Breast epithelium (tissue), 3 donors: ENCODE data around the gene ATCAY.

Source experiments
- POLR2A ChIP-seq: fragments of 450-650 bp; IDR thresholded peaks from one replicate; pipeline ENCODE4 v1.6.1; 2016; ENCODE audit warnings: antibody characterized with exemption, mild to moderate bottlenecking, moderate library complexity
- TF ChIP-seq, protein P1 (sequence below), 3 donors: fragments of 450-650 bp; IDR thresholded peaks; one replicate each; pipeline ENCODE4 v1.5.1; 2016 to 2017; ENCODE audit warnings: antibody characterized with exemption in 3 of 3, mild to moderate bottlenecking in 3 of 3, moderate library complexity in 3 of 3

DNA sequence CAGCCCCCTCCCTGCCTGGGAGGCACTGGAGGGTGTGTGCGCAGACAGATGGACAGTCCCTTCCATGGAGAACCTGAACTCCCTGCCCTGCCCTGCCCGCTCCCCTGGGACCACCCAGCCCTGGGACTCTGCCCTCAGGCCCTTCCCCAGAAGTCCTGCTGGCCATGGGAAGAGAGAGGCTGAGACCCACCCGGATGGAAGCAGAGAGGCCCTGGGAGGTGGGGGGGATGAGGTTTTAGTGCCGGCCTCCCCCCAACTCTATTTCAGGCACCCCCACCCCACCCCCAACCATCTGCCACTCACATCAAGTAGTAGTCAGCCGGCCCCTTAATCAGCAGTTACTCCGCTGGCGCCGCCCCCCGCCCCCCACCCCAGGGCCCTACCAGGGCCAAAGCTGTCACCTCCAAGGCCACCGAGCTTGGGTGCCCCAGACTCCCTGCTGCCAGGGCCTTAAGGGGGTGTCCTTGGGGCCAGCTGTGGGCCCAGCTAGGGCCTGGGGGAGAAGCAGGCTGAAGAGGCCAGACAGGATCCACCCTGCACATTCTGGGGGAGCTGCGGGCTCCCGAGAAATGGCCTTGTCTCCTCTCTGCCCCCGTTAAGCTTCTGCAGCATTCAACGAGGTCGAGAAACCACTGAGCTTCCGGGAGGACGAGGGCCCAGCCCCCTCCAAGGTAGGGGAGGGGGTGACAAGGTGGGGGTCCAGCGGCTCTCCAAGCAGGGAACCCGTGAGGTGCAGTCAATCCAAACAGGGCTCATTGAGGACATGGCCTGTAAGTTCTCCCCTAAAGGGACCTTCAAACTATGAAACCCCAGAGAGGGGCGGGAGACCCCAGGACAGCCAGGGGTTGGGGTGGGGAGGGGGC is 69.7 kb downstream of the ATCAY start:
- TF ChIP-seq POLR2A: no peak
- TF ChIP-seq, protein P1, sequence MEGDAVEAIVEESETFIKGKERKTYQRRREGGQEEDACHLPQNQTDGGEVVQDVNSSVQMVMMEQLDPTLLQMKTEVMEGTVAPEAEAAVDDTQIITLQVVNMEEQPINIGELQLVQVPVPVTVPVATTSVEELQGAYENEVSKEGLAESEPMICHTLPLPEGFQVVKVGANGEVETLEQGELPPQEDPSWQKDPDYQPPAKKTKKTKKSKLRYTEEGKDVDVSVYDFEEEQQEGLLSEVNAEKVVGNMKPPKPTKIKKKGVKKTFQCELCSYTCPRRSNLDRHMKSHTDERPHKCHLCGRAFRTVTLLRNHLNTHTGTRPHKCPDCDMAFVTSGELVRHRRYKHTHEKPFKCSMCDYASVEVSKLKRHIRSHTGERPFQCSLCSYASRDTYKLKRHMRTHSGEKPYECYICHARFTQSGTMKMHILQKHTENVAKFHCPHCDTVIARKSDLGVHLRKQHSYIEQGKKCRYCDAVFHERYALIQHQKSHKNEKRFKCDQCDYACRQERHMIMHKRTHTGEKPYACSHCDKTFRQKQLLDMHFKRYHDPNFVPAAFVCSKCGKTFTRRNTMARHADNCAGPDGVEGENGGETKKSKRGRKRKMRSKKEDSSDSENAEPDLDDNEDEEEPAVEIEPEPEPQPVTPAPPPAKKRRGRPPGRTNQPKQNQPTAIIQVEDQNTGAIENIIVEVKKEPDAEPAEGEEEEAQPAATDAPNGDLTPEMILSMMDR (IDR thresholded peaks at IDR 0.05): no peak
